K562 (cell line): ENCODE data around the gene PAN2. TPM values are rescaled to one million over a fixed set of nuclear protein-coding genes. Genes with fewer than 3 reads are reported as not detected.
A peak's percentile ranks its signal among the peaks of the same experiment; 100 is the strongest.

Source experiments
- ARNT ChIP-seq, 2 experiments: fragments of 450-650 bp; IDR thresholded peaks; 2 replicates each; pipeline ENCODE4 v1.6.1; 2016; ENCODE audit warnings: mild to moderate bottlenecking in 1 of 2
- BRD4 ChIP-seq: fragments of 200-600 bp; sonication (generic); IDR thresholded peaks from 2 replicates; pipeline ENCODE4 v1.6.1; 2017; ENCODE audit warnings: inconsistent platforms
- CEBPB ChIP-seq: fragments of 450-650 bp; IDR thresholded peaks from 2 replicates; pipeline ENCODE4 v1.6.1; 2016; ENCODE audit warnings: missing genetic modification characterization, missing compliant biosample characterization
- COPS2 ChIP-seq: fragments of 450-650 bp; conservative IDR thresholded peaks from 2 replicates; pipeline ENCODE4 v1.6.1; 2016; ENCODE audit warnings: mild to moderate bottlenecking, moderate library complexity
- CTCF ChIP-seq, 3 experiments: IDR thresholded peaks in 2 of 3; conservative IDR thresholded peaks in 1 of 3; 2 replicates each; pipeline ENCODE4 v1.5.1; 2011 to 2012; ENCODE audit warnings: low read length in 3 of 3, mild to moderate bottlenecking in 3 of 3, control low read depth in 2 of 3, improper control_type of control experiment in 1 of 3, inconsistent platforms in 1 of 3, low read depth in 1 of 3, mixed read lengths in 1 of 3, moderate library complexity in 1 of 3; ENCODE audit not compliant: insufficient read depth in 2 of 3
- E2F3 ChIP-seq: fragments of 250-450 bp; sonication (Bioruptor Pico); IDR thresholded peaks from 2 replicates; pipeline ENCODE4 v1.4.0; 2020; ENCODE audit warnings: mild to moderate bottlenecking
- ELF2 ChIP-seq: fragments of 250-450 bp; sonication (Bioruptor Pico); IDR thresholded peaks from 2 replicates; pipeline ENCODE4 v1.5.0; 2021; ENCODE audit warnings: mild to moderate bottlenecking
- ETV5 ChIP-seq: sonication (generic); formaldehyde crosslinking; IDR thresholded peaks from 2 replicates; pipeline ENCODE4 v1.4.0; 2020; ENCODE audit warnings: low read depth, mild to moderate bottlenecking, missing genetic modification reagents
- GTF2A2 ChIP-seq: IDR thresholded peaks from 2 replicates; pipeline ENCODE4 v1.6.1; 2016; ENCODE audit warnings: mild to moderate bottlenecking, missing genetic modification characterization, missing compliant biosample characterization
- HMG20B ChIP-seq: fragments of 250-450 bp; sonication (Bioruptor Pico); IDR thresholded peaks from 2 replicates; pipeline ENCODE4 v1.5.0; 2021; ENCODE audit warnings: mild to moderate bottlenecking
- KAT7 ChIP-seq: sonication (generic); formaldehyde crosslinking; IDR thresholded peaks from 2 replicates; pipeline ENCODE4 v1.8.0; 2022; ENCODE audit warnings: missing genetic modification reagents, mild to moderate bottlenecking, borderline replicate concordance
- MEF2D ChIP-seq: conservative IDR thresholded peaks from 2 replicates; pipeline ENCODE4 v1.6.1; 2016; ENCODE audit warnings: low read depth, missing genetic modification characterization, missing compliant biosample characterization
- NFIX ChIP-seq: fragments of 250-450 bp; sonication (Bioruptor Pico); IDR thresholded peaks from 2 replicates; pipeline ENCODE4 v1.4.0; 2020; ENCODE audit warnings: low read depth, mild to moderate bottlenecking, moderate library complexity
- POLR3A ChIP-seq: IDR thresholded peaks from 2 replicates; pipeline ENCODE4 v1.6.1; 2011; ENCODE audit warnings: borderline replicate concordance, mild to moderate bottlenecking, moderate library complexity; ENCODE audit not compliant: insufficient read length, insufficient read depth; ENCODE audit errors: extremely low read depth
- RREB1 ChIP-seq: fragments of 250-450 bp; sonication (Bioruptor Pico); IDR thresholded peaks from 2 replicates; pipeline ENCODE4 v1.4.0; 2020
- SAFB ChIP-seq: fragments of 200-400 bp; formaldehyde crosslinking; IDR thresholded peaks from 2 replicates; pipeline ENCODE4 v1.6.1; 2017; ENCODE audit warnings: low read depth, low read length, borderline replicate concordance
- SAP30 ChIP-seq: fragments of 200-600 bp; sonication (generic); IDR thresholded peaks from 2 replicates; pipeline ENCODE4 v1.6.1; 2012; ENCODE audit warnings: borderline replicate concordance, low read depth, mild to moderate bottlenecking, moderate library complexity, low read length, control low read depth, inconsistent platforms; ENCODE audit not compliant: insufficient read depth, poor library complexity, severe bottlenecking
- TCF7L2 ChIP-seq: fragments of 150-350 bp; IDR thresholded peaks from 2 replicates; pipeline ENCODE4 v1.6.1; 2016; ENCODE audit warnings: low read depth, mild to moderate bottlenecking, low read length, moderate library complexity
- ZNF431 ChIP-seq: sonication (generic); formaldehyde crosslinking; IDR thresholded peaks from 2 replicates; pipeline ENCODE4 v1.8.0; 2022; ENCODE audit warnings: mild to moderate bottlenecking, missing genetic modification reagents
- ZNF589 ChIP-seq: fragments of 200-800 bp; sonication (Bioruptor generic); IDR thresholded peaks from 2 replicates; pipeline ENCODE4 v1.6.1; 2016; ENCODE audit warnings: low read depth, missing genetic modification characterization, missing compliant biosample characterization
- ZNF644 ChIP-seq: fragments of 200-800 bp; sonication (Bioruptor generic); IDR thresholded peaks from 2 replicates; pipeline ENCODE4 v1.6.1; 2016; ENCODE audit warnings: low read depth, missing genetic modification characterization, missing compliant biosample characterization
- polyA plus RNA-seq, 8 experiments: library from polyadenylated mRNA; depleted of rRNA in 4 of 8; stranded (reverse) in 5 of 8; unstranded in 3 of 8; fragments of >200 nt; fragmentation: Nextera tagmentation in 2 of 8; fragmentation: Illumina TruSeq in 1 of 8; extraction: Ambion mirVana in 2 of 8; extraction: Trizol in 1 of 8; gene quantifications; 2 replicates each; pipeline versions ENCODE4 v1.2.1 to v1.2.3, GENCODE V29; 2011 to 2014; ENCODE audit warnings: inconsistent platforms in 1 of 8, missing spikeins in 1 of 8
- total RNA-seq, 7 experiments: library from RNA; depleted of rRNA in 6 of 7; stranded (reverse); fragments of >200 nt in 6 of 7; fragmentation: Illumina TruSeq in 2 of 7; extraction: Trizol in 2 of 7; gene quantifications; 2 replicates each; pipeline versions ENCODE4 v1.2.1 to v1.2.3, GENCODE V29; 2011 to 2021; ENCODE audit warnings: low replicate concordance in 1 of 7

Gene PAN2
- total and polyA plus RNA-seq, 9 of the 15 experiments (the other 6 are each of a cell fraction or from before 2014, with no cell fraction given) = 15.0 to 66.1 (median 25.9) TPM

GRCh38 chr12:56333679-56334489, at the start of gene PAN2 (continued):
- TF ChIP-seq RREB1 (no peak), ELF2 (CRISPR knock-in tag) (no peak), CTCF (IDR thresholded peaks at IDR 0.05 in 2 of 3, conservative IDR thresholded peaks at IDR 0.05 in 1 of 3; ENCODE audit: insufficient read depth in 2 of 3, low read depth in 1 of 3, low read length in 3 of 3) (peak; percentile 47 to 70 (median 65)), GTF2A2 (tag) (no peak), ZNF589 (CRISPR knock-in tag) (peak; percentile 91), ETV5 (no peak), TCF7L2 (peak; percentile 59; the same call in 1 of the 2 replicates), ZNF644 (tag) (no peak), SAP30 (no peak), NFIX (no peak), BRD4 (0 out of 2 replicates have a peak, but pooled peaks have one; percentile 49), MEF2D (tag) (no peak), E2F3 (CRISPR knock-in tag) (peak; percentile 66; the same call in 1 of the 2 replicates), POLR3A (no peak), COPS2 (no peak), SAFB (no peak), ZNF431 (CRISPR knock-in tag) (0 out of 2 replicates have a peak, but pooled peaks have one; percentile 50), KAT7 (no peak), CEBPB (no peak), HMG20B (CRISPR knock-in tag) (no peak), ARNT (IDR thresholded peaks at IDR 0.05) (peak in 1 of 2 experiments; percentile 85; a peak in 3 of 4 replicates)
